ENCODE data around the gene XRCC3. TPM values are rescaled to one million over a fixed set of nuclear protein-coding genes. Genes with fewer than 3 reads are reported as not detected.
"Not testable (repeated sequence)": the region's sequence is repeated elsewhere in the genome, so short reads cannot be mapped to it uniquely, and the experiment has no call there.

The XRCC3 gene
- total RNA-seq, 1 donor from 2014 or later = 6.1 TPM

DNA sequence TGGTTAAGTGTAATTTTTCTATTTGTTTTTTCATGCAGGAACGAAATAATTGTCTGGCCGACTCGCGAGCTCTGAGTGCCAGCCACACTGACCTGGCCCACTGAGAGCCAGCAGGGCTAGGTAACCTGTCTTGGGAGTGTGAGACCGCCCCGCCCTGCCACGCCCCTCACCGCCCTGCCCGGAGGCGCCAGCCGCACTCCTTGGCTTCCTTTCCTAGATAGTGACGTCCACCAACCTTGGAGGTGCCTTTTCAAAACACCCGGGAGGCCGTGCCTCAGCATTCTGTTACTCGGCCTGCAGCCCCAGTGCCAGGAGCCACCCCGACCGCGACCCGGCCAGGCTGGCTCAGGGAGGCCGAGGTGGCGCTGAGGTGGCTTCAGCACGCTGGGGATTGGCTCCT is 21.7 kb downstream of the XRCC3 start:
- Histone ChIP-seq H3K4me3 (ENCODE audit: low read depth, low read length) (no peak overlapping the region), H3K27me3 (ENCODE audit: control insufficient read depth, insufficient read depth, low read length) (no peaks in the 10 kb centered on the region), H3K36me3 (ENCODE audit: control insufficient read depth, insufficient read depth, low read length) (peaks cover 27% of the 10 kb centered on the region)
- DNase-seq (ENCODE audit: low read depth) = peak; percentile 44
- TF ChIP-seq CTCF (IDR thresholded peaks at IDR 0.05; ENCODE audit: insufficient read depth, low read length, severe bottlenecking) = no peak
- no peak for FAIRE-seq

- Histone ChIP-seq H3K27me3 (ENCODE audit: control insufficient read depth, insufficient read depth, low read length) (no peaks in the 10 kb centered on the region), H3K36me3 (ENCODE audit: control insufficient read depth, insufficient read depth, low read length) (peaks cover 24% of the 10 kb centered on the region), H3K4me3 (ENCODE audit: low read depth, low read length) (no peak overlapping the region)
- DNase-seq (ENCODE audit: low read depth) (no peak), FAIRE-seq (no peak)
- no peak for TF ChIP-seq CTCF (IDR thresholded peaks at IDR 0.05; ENCODE audit: insufficient read depth, low read length, severe bottlenecking)
Observed at GRCh38 chr14:103692871-103693270, 22.4 kb downstream of the XRCC3 start.

GRCh38 chr14:103692159-103692558 is 23.1 kb downstream of the XRCC3 start:
- Histone ChIP-seq H3K4me3 (ENCODE audit: low read depth, low read length) (no peak overlapping the region), H3K36me3 (ENCODE audit: control insufficient read depth, insufficient read depth, low read length) (peaks cover 21% of the 10 kb centered on the region), H3K27me3 (ENCODE audit: control insufficient read depth, insufficient read depth, low read length) (no peaks in the 10 kb centered on the region)
- no peak for FAIRE-seq
- DNase-seq (ENCODE audit: low read depth) = no peak
- no peak for TF ChIP-seq CTCF (IDR thresholded peaks at IDR 0.05; ENCODE audit: insufficient read depth, low read length, severe bottlenecking)

- peaks cover 24% of the 10 kb centered on the region for H3K36me3 ChIP-seq (ENCODE audit: control insufficient read depth, insufficient read depth, low read length)
- DNase-seq (ENCODE audit: low read depth); H3K4me3 ChIP-seq (ENCODE audit: low read depth, low read length): not testable (repeated sequence)
Observed at GRCh38 chr14:103691655-103692054, 23.6 kb downstream of the XRCC3 start.

GRCh38 chr14:103690332-103690731 is 24.9 kb downstream of the XRCC3 start:
- DNase-seq (ENCODE audit: low read depth) (no peak), FAIRE-seq (no peak)
- Histone ChIP-seq H3K4me3 (ENCODE audit: low read depth, low read length) (no peak overlapping the region), H3K36me3 (ENCODE audit: control insufficient read depth, insufficient read depth, low read length) (peaks cover 25% of the 10 kb centered on the region), H3K27me3 (ENCODE audit: control insufficient read depth, insufficient read depth, low read length) (no peaks in the 10 kb centered on the region)
- TF ChIP-seq CTCF (IDR thresholded peaks at IDR 0.05; ENCODE audit: insufficient read depth, low read length, severe bottlenecking) = no peak

More at GRCh38 chr14:103691655-103692054, 23.6 kb downstream of the XRCC3 start:
- not testable (repeated sequence) for H3K27me3 ChIP-seq (ENCODE audit: control insufficient read depth, insufficient read depth, low read length); FAIRE-seq

DNA sequence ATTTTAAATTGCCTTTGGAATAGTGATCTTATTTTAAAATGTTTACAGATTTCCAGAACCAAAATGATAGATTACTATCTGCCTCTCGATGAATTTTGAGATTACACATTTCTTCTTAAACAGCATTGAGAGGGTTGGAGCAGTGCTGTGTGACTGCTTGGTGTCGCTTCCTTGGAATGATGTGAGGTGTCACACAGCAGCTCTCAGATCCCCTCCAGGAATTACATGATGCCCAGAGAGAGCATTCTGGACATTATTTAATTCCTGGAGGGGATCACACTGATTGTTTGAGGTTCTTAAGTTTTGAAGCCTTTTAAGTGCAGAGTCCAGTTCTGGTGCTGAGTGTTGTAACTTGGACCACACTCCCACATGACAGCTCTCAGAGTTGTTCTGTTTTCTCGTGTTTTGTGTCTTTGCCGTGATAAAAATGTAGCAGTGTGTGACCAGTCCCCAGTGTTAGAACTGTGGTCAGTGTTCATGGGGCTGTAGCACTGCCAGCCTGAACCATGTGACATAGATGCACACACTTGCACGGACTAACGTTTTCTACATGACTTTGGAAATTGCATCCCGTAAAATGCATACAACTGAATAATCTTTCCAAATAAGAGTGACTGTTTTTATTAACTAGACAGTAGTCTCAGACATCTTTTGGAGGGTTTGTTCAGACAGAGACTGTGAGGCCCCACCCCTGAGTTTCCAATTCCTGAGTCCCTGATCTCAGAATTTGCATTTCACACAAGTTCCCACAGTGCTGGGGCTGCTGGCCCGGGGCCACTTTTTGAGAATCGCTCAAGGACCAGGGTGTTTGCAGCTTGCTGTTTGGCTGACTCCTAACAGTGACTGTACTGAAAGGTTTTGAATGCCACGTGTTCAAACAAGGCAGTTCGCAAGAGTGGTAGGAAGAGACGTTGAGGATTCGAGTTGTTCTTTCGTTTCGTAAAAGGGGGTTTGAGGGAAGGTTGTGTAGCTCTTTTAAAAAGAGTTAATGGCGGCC is 26.0 kb downstream of the XRCC3 start:
- Histone ChIP-seq H3K36me3 (ENCODE audit: control insufficient read depth, insufficient read depth, low read length) (peaks cover 24% of the 10 kb centered on the region), H3K4me3 (ENCODE audit: low read depth, low read length) (no peak overlapping the region), H3K27me3 (ENCODE audit: control insufficient read depth, insufficient read depth, low read length) (no peaks in the 10 kb centered on the region)
- no peak for TF ChIP-seq CTCF (IDR thresholded peaks at IDR 0.05; ENCODE audit: insufficient read depth, low read length, severe bottlenecking)
- no peak for FAIRE-seq
- peak; percentile 53 for DNase-seq (ENCODE audit: low read depth)

Data from bronchial epithelial cell (primary cell).